ENCODE data around the gene GRK3.

Gene GRK3

DNA sequence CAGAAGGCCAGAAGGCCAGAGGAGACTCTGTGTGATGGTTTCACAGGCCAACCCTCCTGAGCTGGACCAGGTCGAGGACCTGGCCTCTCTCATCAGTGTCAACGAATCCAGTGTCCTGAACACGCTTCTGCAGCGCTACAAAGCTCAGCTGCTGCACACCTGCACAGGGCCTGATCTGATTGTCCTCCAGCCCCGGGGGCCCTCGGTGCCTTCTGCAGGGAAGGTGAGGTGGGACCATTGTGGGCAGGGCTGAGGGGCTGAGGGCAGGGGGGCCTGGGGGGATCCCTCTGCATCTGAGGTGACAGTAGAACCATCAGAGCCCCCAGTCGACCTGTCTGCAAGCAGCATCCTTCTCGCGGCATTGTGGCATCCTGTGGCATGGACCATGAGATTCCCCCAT is 207.8 kb downstream of the GRK3 start:
- TF ChIP-seq EZH2phosphoT487 (IDR thresholded peaks at IDR 0.05; ENCODE audit: borderline replicate concordance, low read length) = no peak
- TF ChIP-seq, protein P1, sequence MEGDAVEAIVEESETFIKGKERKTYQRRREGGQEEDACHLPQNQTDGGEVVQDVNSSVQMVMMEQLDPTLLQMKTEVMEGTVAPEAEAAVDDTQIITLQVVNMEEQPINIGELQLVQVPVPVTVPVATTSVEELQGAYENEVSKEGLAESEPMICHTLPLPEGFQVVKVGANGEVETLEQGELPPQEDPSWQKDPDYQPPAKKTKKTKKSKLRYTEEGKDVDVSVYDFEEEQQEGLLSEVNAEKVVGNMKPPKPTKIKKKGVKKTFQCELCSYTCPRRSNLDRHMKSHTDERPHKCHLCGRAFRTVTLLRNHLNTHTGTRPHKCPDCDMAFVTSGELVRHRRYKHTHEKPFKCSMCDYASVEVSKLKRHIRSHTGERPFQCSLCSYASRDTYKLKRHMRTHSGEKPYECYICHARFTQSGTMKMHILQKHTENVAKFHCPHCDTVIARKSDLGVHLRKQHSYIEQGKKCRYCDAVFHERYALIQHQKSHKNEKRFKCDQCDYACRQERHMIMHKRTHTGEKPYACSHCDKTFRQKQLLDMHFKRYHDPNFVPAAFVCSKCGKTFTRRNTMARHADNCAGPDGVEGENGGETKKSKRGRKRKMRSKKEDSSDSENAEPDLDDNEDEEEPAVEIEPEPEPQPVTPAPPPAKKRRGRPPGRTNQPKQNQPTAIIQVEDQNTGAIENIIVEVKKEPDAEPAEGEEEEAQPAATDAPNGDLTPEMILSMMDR (IDR thresholded peaks at IDR 0.05; ENCODE audit: low read depth, low read length, poor library complexity, severe bottlenecking) = no peak
- Histone ChIP-seq H3K4me2 (ENCODE audit: low read length) (no peak overlapping the region), H4K20me1 (ENCODE audit: control insufficient read depth, insufficient read depth, low read depth, low read length) (no peaks in the 10 kb centered on the region), H3K4me1 (ENCODE audit: control insufficient read depth, low read length) (no peaks in the 10 kb centered on the region), H3K9me3 (ENCODE audit: control insufficient read depth, insufficient read depth, low read length) (no peaks in the 10 kb centered on the region), H3K9me2 (replicated peaks; ENCODE audit: control insufficient read depth, low read length) (no peaks in the 10 kb centered on the region), H3K27ac (ENCODE audit: low read depth, low read length) (no peak overlapping the region), H3K27me3 (ENCODE audit: control insufficient read depth, low read length) (no peaks in the 10 kb centered on the region), H3F3A (ENCODE audit: control insufficient read depth, insufficient read depth) (no peaks in the 10 kb centered on the region), H3K79me2 (ENCODE audit: control insufficient read depth, low read length) (no peaks in the 10 kb centered on the region), H3K36me3 (ENCODE audit: control insufficient read depth, low read length) (no peaks in the 10 kb centered on the region), H3K4me3 (ENCODE audit: low read length) (no peak overlapping the region)

DNA sequence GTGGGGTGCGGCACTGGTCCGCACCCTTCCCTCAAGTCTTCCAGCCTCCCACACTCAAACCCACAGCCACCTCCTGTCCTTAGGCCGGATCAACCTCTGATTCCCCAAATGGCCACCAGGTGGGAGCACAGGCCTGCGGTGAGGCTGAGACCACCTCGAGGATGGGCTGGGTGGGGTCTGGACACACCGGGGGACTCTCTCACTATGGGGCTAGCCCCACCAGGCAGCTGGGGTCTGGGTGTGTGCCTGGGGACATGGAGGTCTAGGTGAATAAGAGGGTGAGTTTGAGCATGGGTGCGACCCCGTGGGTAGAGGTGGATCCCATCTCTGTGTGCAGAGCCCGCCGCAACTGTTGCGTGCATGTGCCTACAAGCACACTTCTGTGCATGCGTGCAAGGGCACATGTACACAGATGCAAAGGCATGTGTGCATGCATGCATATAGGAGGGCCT is 210.1 kb downstream of the GRK3 start:
- no peaks in the 10 kb centered on the region for H3K9me2 ChIP-seq (replicated peaks; ENCODE audit: control insufficient read depth, low read length)
- no peak overlapping the region for H3K4me2 ChIP-seq (ENCODE audit: low read length)
- TF ChIP-seq EZH2phosphoT487 (IDR thresholded peaks at IDR 0.05; ENCODE audit: borderline replicate concordance, low read length) = no peak
- TF ChIP-seq, protein P1 (IDR thresholded peaks at IDR 0.05; ENCODE audit: low read depth, low read length, poor library complexity, severe bottlenecking) = peak; percentile 58
- no peaks in the 10 kb centered on the region for H3F3A ChIP-seq (ENCODE audit: control insufficient read depth, insufficient read depth)
- H3K79me2 ChIP-seq (ENCODE audit: control insufficient read depth, low read length) = no peaks in the 10 kb centered on the region
- H3K27ac ChIP-seq (ENCODE audit: low read depth, low read length) = no peak overlapping the region
- H3K9me3 ChIP-seq (ENCODE audit: control insufficient read depth, insufficient read depth, low read length) = no peaks in the 10 kb centered on the region
- no peaks in the 10 kb centered on the region for H3K36me3 ChIP-seq (ENCODE audit: control insufficient read depth, low read length)
- no peak overlapping the region for H3K4me3 ChIP-seq (ENCODE audit: low read length)
- no peaks in the 10 kb centered on the region for H4K20me1 ChIP-seq (ENCODE audit: control insufficient read depth, insufficient read depth, low read depth, low read length)
- no peaks in the 10 kb centered on the region for H3K27me3 ChIP-seq (ENCODE audit: control insufficient read depth, low read length)
- no peaks in the 10 kb centered on the region for H3K4me1 ChIP-seq (ENCODE audit: control insufficient read depth, low read length)

DNA sequence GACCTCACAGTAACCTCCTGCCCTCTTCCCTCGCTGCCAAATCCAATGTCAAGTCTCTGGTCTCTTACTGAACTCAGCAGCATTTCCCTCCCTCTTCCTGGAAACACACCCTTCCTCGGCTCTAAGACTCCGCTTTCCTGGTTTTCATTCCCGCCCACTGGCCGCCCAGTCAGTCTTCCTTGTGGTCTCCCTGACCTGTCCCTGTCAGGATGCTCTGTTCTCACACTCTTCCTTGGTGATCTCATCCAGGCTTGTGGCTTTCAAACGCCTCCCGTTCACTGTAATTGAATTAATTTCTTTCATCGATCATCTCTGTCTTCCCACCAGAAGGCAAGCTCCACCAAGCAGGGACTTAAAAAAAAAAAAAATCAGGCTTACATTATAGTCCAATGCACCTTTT is 211.1 kb downstream of the GRK3 start:
- Histone ChIP-seq H3K9me3 (ENCODE audit: control insufficient read depth, insufficient read depth, low read length) (no peaks in the 10 kb centered on the region), H3K36me3 (ENCODE audit: control insufficient read depth, low read length) (no peaks in the 10 kb centered on the region), H4K20me1 (ENCODE audit: control insufficient read depth, insufficient read depth, low read depth, low read length) (no peaks in the 10 kb centered on the region), H3K4me3 (ENCODE audit: low read length) (no peak overlapping the region), H3K79me2 (ENCODE audit: control insufficient read depth, low read length) (no peaks in the 10 kb centered on the region), H3F3A (ENCODE audit: control insufficient read depth, insufficient read depth) (no peaks in the 10 kb centered on the region), H3K4me2 (ENCODE audit: low read length) (no peak overlapping the region), H3K4me1 (ENCODE audit: control insufficient read depth, low read length) (no peaks in the 10 kb centered on the region), H3K27ac (ENCODE audit: low read depth, low read length) (no peak overlapping the region), H3K27me3 (ENCODE audit: control insufficient read depth, low read length) (no peaks in the 10 kb centered on the region), H3K9me2 (replicated peaks; ENCODE audit: control insufficient read depth, low read length) (no peaks in the 10 kb centered on the region)
- no peak for TF ChIP-seq EZH2phosphoT487 (IDR thresholded peaks at IDR 0.05; ENCODE audit: borderline replicate concordance, low read length)
- TF ChIP-seq, protein P1 (IDR thresholded peaks at IDR 0.05; ENCODE audit: low read depth, low read length, poor library complexity, severe bottlenecking) = no peak

DNA sequence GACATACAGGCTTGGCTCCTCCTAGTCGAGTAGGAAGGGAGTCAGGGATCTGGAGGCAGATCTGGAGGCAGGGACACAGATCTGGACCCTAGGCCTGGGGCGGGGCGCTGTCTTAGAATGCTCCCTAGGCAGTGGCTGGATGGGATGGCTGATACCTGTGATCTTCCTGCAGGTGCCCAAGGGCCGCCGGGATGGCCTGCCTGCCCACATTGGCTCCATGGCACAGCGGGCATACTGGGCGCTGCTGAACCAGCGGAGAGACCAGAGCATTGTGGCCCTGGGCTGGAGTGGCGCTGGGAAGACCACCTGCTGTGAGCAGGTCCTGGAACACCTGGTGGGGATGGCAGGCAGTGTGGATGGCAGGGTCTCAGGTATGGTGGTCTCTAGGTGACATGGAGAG is 212.9 kb downstream of the GRK3 start:
- Histone ChIP-seq H4K20me1 (ENCODE audit: control insufficient read depth, insufficient read depth, low read depth, low read length) (no peaks in the 10 kb centered on the region), H3K9me2 (replicated peaks; ENCODE audit: control insufficient read depth, low read length) (no peaks in the 10 kb centered on the region), H3K36me3 (ENCODE audit: control insufficient read depth, low read length) (no peaks in the 10 kb centered on the region), H3K27ac (ENCODE audit: low read depth, low read length) (no peak overlapping the region), H3K4me1 (ENCODE audit: control insufficient read depth, low read length) (no peaks in the 10 kb centered on the region), H3K79me2 (ENCODE audit: control insufficient read depth, low read length) (no peaks in the 10 kb centered on the region), H3K4me2 (ENCODE audit: low read length) (no peak overlapping the region), H3K27me3 (ENCODE audit: control insufficient read depth, low read length) (no peaks in the 10 kb centered on the region), H3K9me3 (ENCODE audit: control insufficient read depth, insufficient read depth, low read length) (no peaks in the 10 kb centered on the region), H3K4me3 (ENCODE audit: low read length) (no peak overlapping the region), H3F3A (ENCODE audit: control insufficient read depth, insufficient read depth) (no peaks in the 10 kb centered on the region)
- TF ChIP-seq EZH2phosphoT487 (IDR thresholded peaks at IDR 0.05; ENCODE audit: borderline replicate concordance, low read length) = no peak
- TF ChIP-seq, protein P1 (IDR thresholded peaks at IDR 0.05; ENCODE audit: low read depth, low read length, poor library complexity, severe bottlenecking) = no peak

Data from DOHH2 (cell line).